HCT116 (cell line): ENCODE measurements around the gene LAPTM4A. TPM values are rescaled to one million over a fixed set of nuclear protein-coding genes. Genes with fewer than 3 reads are reported as not detected.
A peak's percentile ranks its signal among the peaks of the same experiment; 100 is the strongest.

Experiments
- ATAC-seq: fragments of 200-7000 bp; cut with Tn5 transposase; 2 replicates; pipeline ENCODE4 v1.9.1; 2020; ENCODE audit warnings: mild to moderate bottlenecking, moderate library complexity
- BruUV-seq: library from RNA; stranded (reverse); fragments of 400-500 nt; replicated peaks from 2 replicates; lab custom pipeline; 2021; lab: Mats Ljungman, UMichigan
- CTCF ChIA-PET: fragments of 300-600 bp; sonication (Branson Sonifier 250); formaldehyde crosslinking; loops from one replicate; lab custom pipeline; 2021; ENCODE audit warnings: antibody characterized with exemption; lab: Charles Lee
- POLR2A ChIA-PET: fragments of 300-600, 350-600 bp; sonication (Branson Sonifier 250); formaldehyde crosslinking; loops from one replicate; lab custom pipeline; 2021; ENCODE audit warnings: antibody characterized with exemption; lab: Charles Lee
- RAD21 ChIA-PET, 2 experiments: fragments of 300-600 bp; sonication (Branson Sonifier 250); formaldehyde crosslinking; loops; one replicate each; lab custom pipeline; 2023; ENCODE audit warnings: low total read pairs in 2 of 2; ENCODE audit not compliant: uncharacterized antibody in 2 of 2, unreplicated experiment in 2 of 2, low non-redundant PET in 1 of 2; lab: Charles Lee
- DNase-seq: peaks from one replicate; pipeline ENCODE4 v3.0.0-alpha.2; 2010; ENCODE audit warnings: low read depth, low spot score
- H2AFZ ChIP-seq: fragments of 200-600 bp; shearing (Covaris generic), sonication (generic); 2 replicates; pipeline ENCODE4 v1.6.1; 2017; ENCODE audit warnings: low read depth, mixed run types, mixed read lengths, antibody characterized with exemption, low read length; ENCODE audit not compliant: poor library complexity, severe bottlenecking
- H3K27ac ChIP-seq: 2 replicates; pipeline ENCODE4 v1.5.1; 2012; ENCODE audit warnings: low read depth, low read length
- H3K27me3 ChIP-seq: fragments of 200-600 bp; sonication (generic); 2 replicates; pipeline ENCODE4 v1.6.1; 2016; ENCODE audit warnings: mixed run types, low read length, mixed read lengths; ENCODE audit not compliant: insufficient read depth
- H3K36me3 ChIP-seq, 2 experiments: fragments of 200-500 bp in 1 of 2; fragments of 200-600 bp in 1 of 2; sonication (Bioruptor generic) in 1 of 2; sonication (generic) in 1 of 2; 2 replicates each; pipeline versions ENCODE4 v1.5.1 to v1.6.1; 2014 to 2016; ENCODE audit warnings: low read length in 2 of 2, inconsistent platforms in 1 of 2, mixed read lengths in 1 of 2, mixed run types in 1 of 2; ENCODE audit not compliant: insufficient read depth in 2 of 2, control insufficient read depth in 1 of 2
- H3K4me1 ChIP-seq, 2 experiments: fragments of 200-600 bp in 1 of 2; sonication (generic) in 1 of 2; 2 replicates each; pipeline versions ENCODE4 v1.5.1 to v1.6.1; 2012 to 2017; ENCODE audit warnings: low read length in 2 of 2, inconsistent platforms in 1 of 2, mild to moderate bottlenecking in 1 of 2, mixed read lengths in 1 of 2, mixed run types in 1 of 2, moderate library complexity in 1 of 2; ENCODE audit not compliant: insufficient read depth in 2 of 2, control insufficient read depth in 1 of 2
- H3K4me2 ChIP-seq: fragments of 200-600 bp; sonication (generic); 2 replicates; pipeline ENCODE4 v1.6.1; 2017; ENCODE audit warnings: mixed run types, low read length, mixed read lengths
- H3K4me3 ChIP-seq, 2 experiments: fragments of 200-600 bp in 1 of 2; sonication (generic) in 1 of 2; replicated peaks in 1 of 2; 2 replicates each; pipeline ENCODE4 v1.5.1; 2011 to 2016; ENCODE audit warnings: low read length in 2 of 2, control low read depth in 1 of 2, low read depth in 1 of 2, mild to moderate bottlenecking in 1 of 2, mixed read lengths in 1 of 2, mixed run types in 1 of 2
- H3K79me2 ChIP-seq: fragments of 200-600 bp; sonication (generic); 2 replicates; pipeline ENCODE4 v1.6.1; 2017; ENCODE audit warnings: mild to moderate bottlenecking, mixed run types, low read length, moderate library complexity, mixed read lengths; ENCODE audit not compliant: insufficient read depth
- H3K9ac ChIP-seq: fragments of 200-600 bp; sonication (generic); 2 replicates; pipeline ENCODE4 v1.6.1; 2016; ENCODE audit warnings: low read length, mixed read lengths
- H3K9me2 ChIP-seq: fragments of 200-600 bp; sonication (generic), shearing (Covaris generic); 2 replicates; pipeline ENCODE4 v1.6.1; 2017; ENCODE audit warnings: mixed run types, mild to moderate bottlenecking, moderate library complexity; ENCODE audit not compliant: insufficient read depth
- H3K9me3 ChIP-seq, 2 experiments: fragments of 200-500 bp in 1 of 2; fragments of 200-600 bp in 1 of 2; sonication (Bioruptor generic) in 1 of 2; sonication (generic) in 1 of 2; 2 replicates each; pipeline ENCODE4 v1.6.1; 2014 to 2017; ENCODE audit warnings: low read length in 2 of 2, mixed read lengths in 2 of 2, inconsistent platforms in 1 of 2, low read depth in 1 of 2, mild to moderate bottlenecking in 1 of 2, mixed run types in 1 of 2, moderate library complexity in 1 of 2; ENCODE audit not compliant: control insufficient read depth in 1 of 2, insufficient read depth in 1 of 2
- H4K20me1 ChIP-seq: fragments of 200-600 bp; sonication (generic), shearing (Covaris generic); 2 replicates; pipeline ENCODE4 v1.6.1; 2017; ENCODE audit warnings: mixed run types, mild to moderate bottlenecking, moderate library complexity; ENCODE audit not compliant: insufficient read depth
- CBX3 ChIP-seq: IDR thresholded peaks from 2 replicates; pipeline ENCODE4 v1.6.1; 2012; ENCODE audit warnings: low read depth
- EGR1 ChIP-seq: IDR thresholded peaks from 2 replicates; pipeline ENCODE4 v1.6.1; 2012; ENCODE audit warnings: low read depth
- ELF1 ChIP-seq: IDR thresholded peaks from 2 replicates; pipeline ENCODE4 v1.6.1; 2012; ENCODE audit warnings: low read depth, borderline replicate concordance
- EZH2 ChIP-seq: fragments of 200-600 bp; sonication (generic); IDR thresholded peaks from 2 replicates; pipeline ENCODE4 v1.6.1; 2017; ENCODE audit warnings: antibody characterized with exemption, mixed run types
- EZH2phosphoT487 ChIP-seq: fragments of 200-600 bp; IDR thresholded peaks from 2 replicates; pipeline ENCODE4 v1.6.1; 2018; ENCODE audit warnings: antibody characterized with exemption, borderline replicate concordance
- JUND ChIP-seq: IDR thresholded peaks from 2 replicates; pipeline ENCODE4 v1.6.1; 2012
- POLR2A ChIP-seq: IDR thresholded peaks from 2 replicates; pipeline ENCODE4 v1.7.0; 2011; ENCODE audit warnings: borderline replicate concordance; ENCODE audit not compliant: insufficient read depth, insufficient read length; ENCODE audit errors: extremely low read depth
- POLR2AphosphoS5 ChIP-seq: IDR thresholded peaks from 2 replicates; pipeline ENCODE4 v1.6.1; 2011; ENCODE audit warnings: mild to moderate bottlenecking, low read depth, low read length, moderate library complexity
- RAD21 ChIP-seq: IDR thresholded peaks from 2 replicates; pipeline ENCODE4 v1.6.1; 2012; ENCODE audit warnings: low read depth, mild to moderate bottlenecking
- SP1 ChIP-seq: IDR thresholded peaks from 2 replicates; pipeline ENCODE4 v1.6.1; 2012; ENCODE audit warnings: low read depth
- YY1 ChIP-seq: IDR thresholded peaks from 2 replicates; pipeline ENCODE4 v1.6.1; 2011; ENCODE audit warnings: low read length, low read depth, moderate library complexity, mild to moderate bottlenecking; ENCODE audit not compliant: insufficient replicate concordance; ENCODE audit errors: extremely low read depth
- ZFX ChIP-seq: fragments of 450-650 bp; IDR thresholded peaks from 2 replicates; pipeline ENCODE4 v1.6.1; 2017
- ZNF274 ChIP-seq: fragments of 200-500 bp; sonication (Bioruptor generic); IDR thresholded peaks from 2 replicates; pipeline ENCODE4 v1.6.1; 2014; ENCODE audit warnings: mild to moderate bottlenecking, low read depth, low read length, inconsistent platforms
- intact Hi-C: fragments of 100-400 bp; cut with micrococcal nuclease; formaldehyde crosslinking; loops from 2 replicates; pipeline ENCODE4 v1.10.0; 2022
- total RNA-seq: library from RNA; stranded (reverse); gene quantifications from one replicate; pipeline ENCODE4 v1.2.1, GENCODE V29; 2021; ENCODE audit not compliant: unreplicated experiment
- TF ChIP-seq, protein P1 (sequence below): IDR thresholded peaks from 2 replicates; pipeline ENCODE4 v1.6.1; 2011; ENCODE audit warnings: mild to moderate bottlenecking, low read length, moderate library complexity; ENCODE audit not compliant: insufficient replicate concordance; ENCODE audit errors: extremely low read depth
- TF ChIP-seq, protein P2 (sequence below): IDR thresholded peaks from 2 replicates; pipeline ENCODE4 v1.6.1; 2012
- TF ChIP-seq, protein P3 (sequence below): IDR thresholded peaks from 2 replicates; pipeline ENCODE4 v1.6.1; 2012

The LAPTM4A gene
- total RNA-seq, 1 experiment from 2014 or later = 84.5 TPM

DNA sequence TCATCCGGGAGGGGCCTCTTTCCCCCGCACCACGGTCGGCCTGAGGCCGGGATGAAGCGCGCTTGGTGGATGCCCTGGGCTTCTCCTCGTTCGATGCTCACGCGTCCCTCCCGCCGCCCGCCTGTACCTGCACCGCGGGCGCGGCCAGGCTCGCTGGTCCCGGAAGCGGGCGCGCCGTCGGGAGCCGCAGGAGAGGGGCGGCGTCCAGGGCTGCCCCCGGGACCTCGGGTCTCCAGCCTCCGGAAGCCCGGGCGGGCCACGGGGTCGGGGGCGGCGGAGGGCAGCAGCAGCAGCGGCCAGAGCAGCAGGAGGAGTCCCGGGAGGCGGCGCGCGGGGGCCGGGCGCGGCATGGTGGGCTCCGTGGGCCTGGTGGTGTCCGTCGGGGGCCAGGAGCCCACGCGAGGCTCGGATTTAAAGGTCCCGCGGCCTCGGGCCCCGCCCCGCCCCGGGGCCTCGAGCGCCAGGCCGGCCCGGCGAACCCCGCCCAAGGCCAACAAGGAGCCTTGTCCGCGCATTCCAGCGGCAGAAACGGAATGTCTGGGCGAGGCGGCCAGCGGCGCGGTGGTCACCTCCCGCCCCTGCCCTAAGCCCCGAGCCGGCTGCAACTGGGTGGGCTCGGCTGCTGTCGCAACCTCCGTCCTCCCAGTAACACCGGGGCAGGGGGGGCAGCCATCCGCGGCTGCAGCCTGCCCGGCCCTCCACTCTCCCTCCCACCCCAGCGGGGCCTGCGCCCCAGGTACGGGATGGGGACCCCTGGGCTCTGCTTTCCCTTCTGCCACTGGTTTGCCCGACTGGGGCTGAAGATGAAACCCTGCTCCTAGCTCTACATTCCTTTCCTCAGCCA lies 38.9 kb downstream of the LAPTM4A start, which contains the start of gene MATN3:
Gene MATN3, minus strand, starts transcription at position 387 of the 844 bp plus-strand sequence. Its CDS starts 37 bp downstream, at position 350.
- peak; percentile 51 for ATAC-seq
- H3K4me3 ChIP-seq = no peak within 1 kb of the TSS
- ChIA-PET POLR2A (no interaction called here), RAD21 (no interaction called here), CTCF (no interaction called here)
- no TSS peak for BruUV-seq
- H3K9me3 ChIP-seq = no peaks in the 10 kb centered on the region
- no peaks in the 10 kb centered on the region for H3K36me3 ChIP-seq
- intact Hi-C loops = no loop called here
- H3K9ac ChIP-seq = no peak within 1 kb of the TSS
- H3K79me2 ChIP-seq = no peaks in the 10 kb centered on the region
- H4K20me1 ChIP-seq = no peaks in the 10 kb centered on the region
- H2AFZ ChIP-seq = no peak within 1 kb of the TSS
- H3K27ac ChIP-seq = no peak within 1 kb of the TSS
- H3K27me3 ChIP-seq = no peaks in the 10 kb centered on the region
- H3K9me2 ChIP-seq = no peaks in the 10 kb centered on the region
- no peaks in the 10 kb centered on the region for H3K4me1 ChIP-seq
- DNase-seq = no peak
- TF ChIP-seq ELF1 (no peak), ZFX (no peak), CBX3 (no peak), EZH2 (no peak)
- TF ChIP-seq, protein P1, sequence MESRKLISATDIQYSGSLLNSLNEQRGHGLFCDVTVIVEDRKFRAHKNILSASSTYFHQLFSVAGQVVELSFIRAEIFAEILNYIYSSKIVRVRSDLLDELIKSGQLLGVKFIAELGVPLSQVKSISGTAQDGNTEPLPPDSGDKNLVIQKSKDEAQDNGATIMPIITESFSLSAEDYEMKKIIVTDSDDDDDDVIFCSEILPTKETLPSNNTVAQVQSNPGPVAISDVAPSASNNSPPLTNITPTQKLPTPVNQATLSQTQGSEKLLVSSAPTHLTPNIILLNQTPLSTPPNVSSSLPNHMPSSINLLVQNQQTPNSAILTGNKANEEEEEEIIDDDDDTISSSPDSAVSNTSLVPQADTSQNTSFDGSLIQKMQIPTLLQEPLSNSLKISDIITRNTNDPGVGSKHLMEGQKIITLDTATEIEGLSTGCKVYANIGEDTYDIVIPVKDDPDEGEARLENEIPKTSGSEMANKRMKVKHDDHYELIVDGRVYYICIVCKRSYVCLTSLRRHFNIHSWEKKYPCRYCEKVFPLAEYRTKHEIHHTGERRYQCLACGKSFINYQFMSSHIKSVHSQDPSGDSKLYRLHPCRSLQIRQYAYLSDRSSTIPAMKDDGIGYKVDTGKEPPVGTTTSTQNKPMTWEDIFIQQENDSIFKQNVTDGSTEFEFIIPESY = no peak
- H3K4me2 ChIP-seq = no peak within 1 kb of the TSS

DNA sequence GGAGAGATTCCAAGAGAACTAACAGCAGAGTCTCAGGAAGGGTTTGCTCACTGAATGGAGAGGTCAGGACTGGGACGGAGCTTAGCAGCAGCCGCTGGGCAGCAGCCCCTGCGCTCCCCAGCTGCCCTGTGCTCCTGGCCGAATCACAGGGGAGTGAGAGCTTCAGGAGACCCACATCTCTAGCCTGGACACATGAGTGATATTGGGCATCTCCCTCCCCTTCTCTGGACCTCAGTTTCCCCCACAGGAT lies 39.5 kb downstream of the LAPTM4A start:
- ChIA-PET POLR2A (no interaction called here), CTCF (no interaction called here), RAD21 (no interaction called here)
- Histone ChIP-seq H3K79me2 (no peaks in the 10 kb centered on the region), H4K20me1 (no peaks in the 10 kb centered on the region), H3K4me1 (no peaks in the 10 kb centered on the region), H3K9me3 (no peaks in the 10 kb centered on the region), H3K4me3 (no peak overlapping the region), H3K27me3 (no peaks in the 10 kb centered on the region), H3K27ac (no peak overlapping the region), H2AFZ (no peak overlapping the region), H3K9ac (no peak overlapping the region), H3K36me3 (no peaks in the 10 kb centered on the region), H3K9me2 (no peaks in the 10 kb centered on the region), H3K4me2 (no peak overlapping the region)
- no TSS peak for BruUV-seq
- ATAC-seq (no peak), DNase-seq (no peak)
- intact Hi-C loops = no loop called here
- TF ChIP-seq SP1 (no peak), ZNF274 (no peak), ZFX (no peak), EZH2 (no peak), ELF1 (no peak), EGR1 (no peak), POLR2AphosphoS5 (no peak), CBX3 (no peak), EZH2phosphoT487 (no peak), JUND (no peak), YY1 (no peak), POLR2A (no peak), RAD21 (no peak)
- TF ChIP-seq, protein P2, sequence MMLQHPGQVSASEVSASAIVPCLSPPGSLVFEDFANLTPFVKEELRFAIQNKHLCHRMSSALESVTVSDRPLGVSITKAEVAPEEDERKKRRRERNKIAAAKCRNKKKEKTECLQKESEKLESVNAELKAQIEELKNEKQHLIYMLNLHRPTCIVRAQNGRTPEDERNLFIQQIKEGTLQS = no peak
- TF ChIP-seq, protein P3, sequence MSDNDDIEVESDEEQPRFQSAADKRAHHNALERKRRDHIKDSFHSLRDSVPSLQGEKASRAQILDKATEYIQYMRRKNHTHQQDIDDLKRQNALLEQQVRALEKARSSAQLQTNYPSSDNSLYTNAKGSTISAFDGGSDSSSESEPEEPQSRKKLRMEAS = no peak
- TF ChIP-seq, protein P1 = no peak
